ENCODE data around the gene NBEAL1.

GRCh38 chr2:203014456-203015199 is at the start of gene NBEAL1:
- TF ChIP-seq CTCF (IDR thresholded peaks at IDR 0.05; ENCODE audit: borderline replicate concordance, extremely low read depth, low read length, poor library complexity, severe bottlenecking) (no peak), EZH2 (IDR thresholded peaks at IDR 0.05; ENCODE audit: borderline replicate concordance, low read depth, low read length, severe bottlenecking) (no peak)
